ENCODE results near the gene CCDC92.

The CCDC92 gene

GRCh38 chr12:123892853-123893252, 79.8 kb downstream of the CCDC92 start:
- Histone ChIP-seq H3K9ac (ENCODE audit: low read length) (no peak overlapping the region), H4K20me1 (ENCODE audit: insufficient read depth, low read length) (no peaks in the 10 kb centered on the region), H3F3A (ENCODE audit: insufficient read depth, low read length) (no peaks in the 10 kb centered on the region), H3K79me2 (ENCODE audit: low read length) (no peaks in the 10 kb centered on the region), H3K27ac (ENCODE audit: low read length) (no peak overlapping the region), H3K9me2 (replicated peaks; ENCODE audit: insufficient read depth, low read length) (no peaks in the 10 kb centered on the region), H3K4me1 (ENCODE audit: low read length) (no peaks in the 10 kb centered on the region), H3K4me2 (ENCODE audit: low read depth, low read length) (no peak overlapping the region), H3K4me3 (ENCODE audit: low read length) (no peak overlapping the region), H2AFZ (ENCODE audit: low read length) (no peak overlapping the region), H3K36me3 (replicated peaks; ENCODE audit: insufficient read depth, low read length) (no peaks in the 10 kb centered on the region), H3K27me3 (replicated peaks; ENCODE audit: insufficient read depth, low read length) (0 out of 2 replicates have a peak, but pooled peaks cover 3% of the 10 kb centered on the region), H3K9me3 (replicated peaks; ENCODE audit: insufficient read depth, low read length) (no peaks in the 10 kb centered on the region)
- no peak for DNase-seq
- no peak for TF ChIP-seq CTCF (IDR thresholded peaks at IDR 0.05; ENCODE audit: low read length)
- TF ChIP-seq EZH2phosphoT487 (IDR thresholded peaks at IDR 0.05; ENCODE audit: low read length) = no peak
- no peak for TF ChIP-seq EZH2 (optimal IDR thresholded peaks at IDR 0.05; ENCODE audit: low read depth, low read length)

DNA sequence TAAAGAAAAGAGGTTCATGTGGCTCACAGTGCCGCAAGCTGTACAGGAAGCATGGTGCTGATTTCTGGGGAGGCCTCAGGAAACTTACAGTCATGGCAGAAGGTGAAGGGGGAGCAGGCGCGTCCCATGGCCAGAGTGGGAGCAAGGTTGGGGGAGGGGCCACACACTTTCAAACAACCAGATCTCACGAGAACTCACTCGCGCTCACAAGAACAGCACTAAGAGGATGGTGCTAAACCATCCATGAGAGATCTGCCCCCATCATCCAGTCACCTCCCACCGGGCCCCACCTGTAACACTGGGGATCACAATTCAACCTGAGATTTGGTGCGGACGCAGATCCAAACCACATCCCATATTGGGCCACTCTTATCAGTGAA, 80.5 kb downstream of the CCDC92 start:
- Histone ChIP-seq H2AFZ (ENCODE audit: low read length) (no peak overlapping the region), H3K4me1 (ENCODE audit: low read length) (no peaks in the 10 kb centered on the region), H4K20me1 (ENCODE audit: insufficient read depth, low read length) (no peaks in the 10 kb centered on the region), H3K4me2 (ENCODE audit: low read depth, low read length) (no peak overlapping the region), H3K36me3 (replicated peaks; ENCODE audit: insufficient read depth, low read length) (no peaks in the 10 kb centered on the region), H3K79me2 (ENCODE audit: low read length) (no peaks in the 10 kb centered on the region), H3K4me3 (ENCODE audit: low read length) (no peak overlapping the region), H3K9ac (ENCODE audit: low read length) (no peak overlapping the region), H3K9me3 (replicated peaks; ENCODE audit: insufficient read depth, low read length) (no peaks in the 10 kb centered on the region), H3K9me2 (replicated peaks; ENCODE audit: insufficient read depth, low read length) (no peaks in the 10 kb centered on the region), H3K27ac (ENCODE audit: low read length) (no peak overlapping the region), H3K27me3 (replicated peaks; ENCODE audit: insufficient read depth, low read length) (0 out of 2 replicates have a peak, but pooled peaks cover 3% of the 10 kb centered on the region), H3F3A (ENCODE audit: insufficient read depth, low read length) (no peaks in the 10 kb centered on the region)
- DNase-seq = no peak
- TF ChIP-seq CTCF (IDR thresholded peaks at IDR 0.05; ENCODE audit: low read length) = no peak
- TF ChIP-seq EZH2phosphoT487 (IDR thresholded peaks at IDR 0.05; ENCODE audit: low read length) = no peak
- TF ChIP-seq EZH2 (optimal IDR thresholded peaks at IDR 0.05; ENCODE audit: low read depth, low read length) = no peak

GRCh38 chr12:123891516-123892179, 81.0 kb downstream of the CCDC92 start:
- Histone ChIP-seq H3K27me3 (replicated peaks; ENCODE audit: insufficient read depth, low read length) (0 out of 2 replicates have a peak, but pooled peaks cover 3% of the 10 kb centered on the region), H3F3A (ENCODE audit: insufficient read depth, low read length) (no peaks in the 10 kb centered on the region), H3K4me1 (ENCODE audit: low read length) (no peaks in the 10 kb centered on the region), H2AFZ (ENCODE audit: low read length) (no peak overlapping the region), H4K20me1 (ENCODE audit: insufficient read depth, low read length) (no peaks in the 10 kb centered on the region), H3K9ac (ENCODE audit: low read length) (no peak overlapping the region), H3K27ac (ENCODE audit: low read length) (no peak overlapping the region), H3K4me3 (ENCODE audit: low read length) (no peak overlapping the region), H3K9me3 (replicated peaks; ENCODE audit: insufficient read depth, low read length) (no peaks in the 10 kb centered on the region), H3K9me2 (replicated peaks; ENCODE audit: insufficient read depth, low read length) (no peaks in the 10 kb centered on the region), H3K36me3 (replicated peaks; ENCODE audit: insufficient read depth, low read length) (no peaks in the 10 kb centered on the region), H3K79me2 (ENCODE audit: low read length) (no peaks in the 10 kb centered on the region), H3K4me2 (ENCODE audit: low read depth, low read length) (no peak overlapping the region)
- no peak for DNase-seq
- TF ChIP-seq CTCF (IDR thresholded peaks at IDR 0.05; ENCODE audit: low read length) (no peak), EZH2phosphoT487 (IDR thresholded peaks at IDR 0.05; ENCODE audit: low read length) (no peak), EZH2 (optimal IDR thresholded peaks at IDR 0.05; ENCODE audit: low read depth, low read length) (no peak)
